Erythroblast (primary cell): Measurements from ENCODE around the gene TSN.

Experiments used
- DNase-seq, 2 experiments: peaks; one replicate each; lab custom pipeline; 2025; lab: John Stamatoyannopoulos, UW
- GATA1 ChIP-seq: IDR thresholded peaks from 2 replicates; pipeline ENCODE4 v1.6.1; 2011; ENCODE audit warnings: low read depth, mild to moderate bottlenecking, control low read depth, low read length, moderate library complexity
- POLR2A ChIP-seq: IDR thresholded peaks from 2 replicates; pipeline ENCODE4 v1.6.1; 2011; ENCODE audit warnings: mild to moderate bottlenecking, low read length

Gene TSN

GRCh38 chr2:121774235-121774634 lies 18.8 kb downstream of the TSN start:
- no peak for TF ChIP-seq GATA1
- no peak for TF ChIP-seq POLR2A

GRCh38 chr2:121776361-121776760 lies 20.9 kb downstream of the TSN start:
- TF ChIP-seq POLR2A (no peak), GATA1 (no peak)
- DNase-seq = no peak

More at GRCh38 chr2:121774235-121774634, 18.8 kb downstream of the TSN start:
- DNase-seq = no peak

DNA sequence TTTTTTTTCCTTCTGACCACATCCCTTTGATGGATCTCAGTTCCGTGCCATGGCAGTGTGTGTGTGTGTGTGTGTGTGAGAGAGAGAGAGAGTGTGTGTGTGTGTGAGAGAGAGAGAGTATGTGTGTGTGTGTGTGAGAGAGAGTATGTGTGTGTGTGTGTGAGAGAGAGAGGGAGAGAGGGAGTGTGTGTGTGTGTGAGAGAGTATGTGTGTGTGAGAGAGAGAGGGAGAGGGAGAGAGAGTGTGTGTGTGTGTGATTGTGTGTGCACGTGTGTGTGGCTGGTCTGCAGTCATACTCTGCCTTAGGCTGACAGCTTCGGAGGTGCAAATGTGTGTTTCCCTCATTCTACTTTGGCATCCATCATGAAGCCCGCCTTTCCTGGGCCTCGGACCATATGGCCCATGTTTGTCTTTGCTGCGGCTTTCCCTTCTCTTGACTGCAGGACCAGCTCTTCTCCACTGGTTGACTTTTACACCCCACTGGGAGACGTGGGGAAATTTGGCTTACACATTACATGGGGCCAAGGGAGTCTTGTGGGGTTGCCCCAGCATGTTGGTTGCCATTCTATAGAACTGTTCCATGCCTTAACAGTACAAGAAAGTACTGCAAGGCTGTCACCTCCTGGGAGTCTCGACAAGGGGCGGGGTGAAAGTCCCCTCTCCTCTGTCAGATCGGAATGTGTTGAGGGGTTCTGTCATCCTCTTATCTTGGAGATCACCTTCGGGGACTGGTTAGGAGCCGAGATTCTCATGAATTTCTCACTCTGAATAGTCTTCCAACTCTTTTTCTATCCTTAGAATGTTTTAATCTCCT lies 21.6 kb downstream of the TSN start:
- no peak for DNase-seq
- no peak for TF ChIP-seq POLR2A
- TF ChIP-seq GATA1 = no peak

- no peak for DNase-seq
- TF ChIP-seq GATA1 (no peak), POLR2A (no peak)
Measured at GRCh38 chr2:121777699-121778058, 22.2 kb downstream of the TSN start.

DNA sequence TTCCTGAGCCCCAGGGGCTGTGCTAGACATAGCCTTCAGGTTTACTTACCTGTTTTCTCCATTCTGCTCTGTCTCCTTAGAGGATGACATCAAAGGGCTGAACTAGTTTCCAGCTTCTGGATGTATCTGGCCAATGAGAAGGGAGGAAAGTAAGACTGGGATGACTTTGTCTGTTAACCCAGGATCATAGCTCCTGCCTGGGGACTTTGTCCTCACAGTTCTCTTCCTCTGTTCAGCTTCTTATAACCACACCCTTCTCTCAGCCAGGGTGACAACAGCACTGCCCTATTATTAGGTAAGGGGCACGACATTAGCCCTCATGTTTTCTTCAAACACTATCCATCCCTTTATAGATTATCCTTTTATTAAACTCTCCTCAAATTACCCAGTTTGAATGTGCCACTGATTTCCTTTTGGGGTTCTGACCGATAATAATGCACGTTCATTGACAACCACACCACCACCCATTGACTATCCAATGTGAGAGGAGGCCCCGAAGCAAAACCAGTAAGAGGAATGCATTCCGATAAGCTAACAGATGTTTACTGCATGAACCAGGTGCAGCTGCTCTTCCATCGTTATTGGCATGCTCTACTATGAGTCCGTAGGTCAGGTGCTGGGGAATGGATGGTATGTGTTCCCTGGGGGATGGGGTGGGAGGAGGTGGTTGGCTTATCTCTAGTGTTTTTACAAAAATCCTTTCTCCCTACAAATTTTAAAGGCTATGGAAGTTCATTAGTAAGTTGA lies 23.5 kb downstream of the TSN start:
- no peak for DNase-seq

GRCh38 chr2:121783180-121783579 lies 27.7 kb downstream of the TSN start:
- no peak for DNase-seq
- TF ChIP-seq POLR2A (no peak), GATA1 (no peak)

More for the DNA sequence above, 23.5 kb downstream of the TSN start:
- TF ChIP-seq GATA1 (no peak), POLR2A (no peak)

DNA sequence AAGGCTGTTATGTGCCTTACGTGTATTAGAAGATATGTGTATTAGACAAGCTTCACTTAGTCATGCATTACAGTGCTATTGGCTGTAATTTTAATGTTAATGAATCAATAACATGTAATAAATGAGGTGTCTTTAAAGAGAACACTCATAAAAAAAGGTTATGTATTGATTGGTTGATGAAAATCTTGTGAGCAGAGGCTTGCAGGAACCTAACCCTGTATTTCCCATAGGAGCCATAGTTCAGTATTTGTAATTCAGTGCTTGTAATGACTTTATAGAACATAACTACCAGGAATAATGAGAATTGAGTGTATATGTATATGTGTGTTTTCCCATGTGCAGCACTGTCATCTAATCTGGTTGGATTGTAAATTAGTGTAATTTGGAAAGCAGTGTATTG lies 33.2 kb downstream of the TSN start:
- no peak for DNase-seq
- TF ChIP-seq POLR2A (no peak), GATA1 (no peak)

DNA sequence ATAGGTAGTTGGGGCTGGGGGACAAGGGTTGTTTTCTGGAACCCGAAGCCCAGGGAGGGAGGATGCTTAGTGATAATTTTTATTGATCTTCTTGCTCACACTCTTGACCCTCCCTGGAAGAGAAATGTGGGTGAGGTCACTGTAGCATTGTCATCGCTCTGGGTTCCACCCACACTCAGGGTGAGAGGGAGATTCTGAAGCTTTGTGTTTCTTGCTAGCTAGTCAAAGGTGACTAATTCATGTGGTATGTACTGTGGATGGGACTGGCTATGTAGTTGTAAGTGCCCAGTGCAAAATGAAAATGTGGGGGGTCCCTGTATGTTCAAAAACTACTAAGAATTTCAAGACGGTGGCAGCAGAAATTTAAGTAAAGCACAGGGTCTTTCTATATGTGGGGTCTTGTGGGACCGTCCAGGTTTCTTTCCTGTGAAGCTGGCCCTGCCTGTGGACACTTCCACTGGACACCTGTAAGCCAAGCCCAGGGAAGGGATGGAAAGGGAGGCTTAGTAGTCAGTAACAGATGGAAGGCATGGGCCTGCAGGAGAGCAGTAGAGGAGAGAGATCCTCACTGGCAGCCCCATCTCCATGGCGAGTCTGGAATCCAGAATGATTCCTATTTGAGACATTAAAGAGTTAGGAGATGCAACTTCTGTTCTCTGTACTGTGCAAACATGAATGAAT lies 35.0 kb downstream of the TSN start:
- TF ChIP-seq POLR2A (no peak), GATA1 (no peak)
- DNase-seq = no peak

- TF ChIP-seq POLR2A (no peak), GATA1 (no peak)
- no peak for DNase-seq
Measured at GRCh38 chr2:121791290-121791689, 35.8 kb downstream of the TSN start.

- DNase-seq = no peak
- TF ChIP-seq GATA1 (no peak), POLR2A (no peak)
Measured at GRCh38 chr2:121791801-121792221, 36.4 kb downstream of the TSN start.

DNA sequence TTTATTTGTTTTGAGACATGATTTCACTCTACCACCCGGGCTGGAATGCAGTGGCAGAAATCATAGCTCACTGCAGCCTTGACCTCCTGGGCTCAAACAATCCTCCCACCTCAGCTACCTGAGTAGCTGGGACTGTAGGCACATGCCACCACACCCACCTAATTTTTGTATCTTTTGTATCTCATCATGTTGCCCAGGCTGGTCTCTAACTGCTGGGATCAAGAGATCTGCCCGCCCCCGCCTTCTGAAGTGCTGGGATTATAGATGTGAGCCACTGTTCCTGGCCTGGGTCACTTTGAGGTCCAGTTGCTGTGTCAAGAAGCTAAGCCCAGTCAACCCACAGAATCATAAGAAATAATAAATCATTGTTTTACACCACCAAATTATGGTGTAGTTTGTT lies 38.4 kb downstream of the TSN start:
- no peak for DNase-seq
- TF ChIP-seq GATA1 (no peak), POLR2A (no peak)

- no peak for DNase-seq
- TF ChIP-seq POLR2A (no peak), GATA1 (no peak)
Measured at GRCh38 chr2:121794233-121794632, 38.8 kb downstream of the TSN start.

GRCh38 chr2:121796239-121796638 lies 40.8 kb downstream of the TSN start:
- DNase-seq = no peak
- TF ChIP-seq POLR2A = no peak
- no peak for TF ChIP-seq GATA1

GRCh38 chr2:121798617-121799016 lies 43.2 kb downstream of the TSN start:
- no peak for TF ChIP-seq GATA1
- TF ChIP-seq POLR2A = no peak
- DNase-seq = no peak
